NT2/D1 (cell line): ENCODE measurements around the gene CRYBA2.

ENCODE experiments used
- DNase-seq: peaks from one replicate; pipeline ENCODE4 v3.0.0-alpha.2; 2011; ENCODE audit warnings: low read depth, low spot score
- H3K27me3 ChIP-seq: 2 replicates; pipeline ENCODE4 v1.6.0; 2011; ENCODE audit warnings: mild to moderate bottlenecking; ENCODE audit not compliant: insufficient read length, insufficient read depth
- H3K36me3 ChIP-seq: 2 replicates; pipeline ENCODE4 v1.6.1; 2011; ENCODE audit warnings: mild to moderate bottlenecking, low read length, mixed read lengths; ENCODE audit not compliant: insufficient read depth, insufficient read length
- H3K4me1 ChIP-seq: 2 replicates; pipeline ENCODE4 v1.5.1; 2011; ENCODE audit not compliant: insufficient read depth, insufficient read length
- H3K4me3 ChIP-seq: 2 replicates; pipeline ENCODE4 v1.5.1; 2011; ENCODE audit warnings: low read depth; ENCODE audit not compliant: insufficient read length
- H3K9ac ChIP-seq: 2 replicates; pipeline ENCODE4 v1.6.0; 2011; ENCODE audit warnings: low read depth; ENCODE audit not compliant: insufficient read length
- H3K9me3 ChIP-seq: 2 replicates; pipeline ENCODE4 v1.5.1; 2011; ENCODE audit warnings: mild to moderate bottlenecking, low read length; ENCODE audit not compliant: insufficient read depth
- SUZ12 ChIP-seq: IDR thresholded peaks from 2 replicates; pipeline ENCODE4 v1.6.1; 2011; ENCODE audit not compliant: insufficient read length, insufficient read depth; ENCODE audit errors: extremely low read depth
- YY1 ChIP-seq: IDR thresholded peaks from 2 replicates; pipeline ENCODE4 v1.6.1; 2011; ENCODE audit not compliant: insufficient read length, insufficient read depth
- ZNF274 ChIP-seq: IDR thresholded peaks from 2 replicates; pipeline ENCODE4 v1.6.1; 2011; ENCODE audit warnings: mild to moderate bottlenecking, low read depth, low read length

CRYBA2 gene

DNA sequence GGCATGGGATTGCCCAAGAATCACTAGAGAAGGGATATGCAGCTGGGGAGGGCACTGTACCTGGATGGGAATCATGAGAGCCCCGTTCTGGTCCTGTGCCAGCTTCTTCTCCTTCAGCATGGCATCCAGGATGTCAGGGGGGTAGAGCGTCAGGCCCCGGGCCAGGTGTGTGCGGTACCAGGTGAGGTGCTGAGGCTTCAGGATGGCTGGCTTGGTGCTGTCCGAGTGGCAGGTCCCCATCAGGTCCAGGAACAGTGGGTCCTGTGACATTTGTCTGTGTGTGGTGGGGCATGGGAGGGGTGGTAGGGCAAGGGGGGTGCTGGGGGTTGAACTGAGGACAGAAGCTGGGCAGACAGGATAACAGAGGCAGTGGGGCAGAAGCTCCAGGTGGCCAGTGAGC is 34.9 kb upstream of the CRYBA2 start:
- Histone ChIP-seq H3K9me3 (no peaks in the 10 kb centered on the region), H3K4me1 (peaks cover 12% of the 10 kb centered on the region), H3K4me3 (no peak overlapping the region), H3K27me3 (no peaks in the 10 kb centered on the region), H3K9ac (no peak overlapping the region), H3K36me3 (no peaks in the 10 kb centered on the region)
- no peak for TF ChIP-seq ZNF274
- no peak for TF ChIP-seq SUZ12
- no peak for TF ChIP-seq YY1
- no peak for DNase-seq

DNA sequence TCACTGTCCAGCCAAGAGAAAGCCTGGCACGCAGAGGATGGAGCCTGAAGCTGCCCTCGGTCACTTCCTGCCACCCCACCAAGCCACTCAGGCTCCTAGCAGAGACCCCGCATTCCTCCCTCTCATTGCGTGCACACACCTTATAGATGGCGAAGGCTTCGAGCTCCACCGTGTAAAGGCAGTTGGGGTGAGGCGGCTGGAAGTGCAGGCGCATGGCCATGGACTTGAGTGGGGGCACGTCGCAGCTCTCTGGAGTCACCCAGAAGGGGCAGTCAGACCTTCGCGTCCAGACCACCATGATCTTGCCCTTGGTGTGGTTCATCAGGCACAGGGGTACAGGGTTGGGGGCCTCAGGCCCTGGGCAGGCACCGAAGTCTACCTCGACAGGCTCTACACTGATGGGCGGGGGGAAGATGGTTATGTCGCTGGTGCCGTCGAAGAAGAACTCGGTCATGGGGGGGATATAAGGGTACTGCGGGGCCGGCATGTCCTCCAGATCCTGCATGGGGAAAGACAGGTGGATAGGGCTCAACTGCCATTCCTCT is 34.4 kb upstream of the CRYBA2 start:
- Histone ChIP-seq H3K27me3 (no peaks in the 10 kb centered on the region), H3K9ac (no peak overlapping the region), H3K4me3 (no peak overlapping the region), H3K36me3 (no peaks in the 10 kb centered on the region), H3K4me1 (peaks cover 13% of the 10 kb centered on the region), H3K9me3 (no peaks in the 10 kb centered on the region)
- DNase-seq = no peak
- TF ChIP-seq SUZ12 = no peak
- no peak for TF ChIP-seq ZNF274
- TF ChIP-seq YY1 = no peak

DNA sequence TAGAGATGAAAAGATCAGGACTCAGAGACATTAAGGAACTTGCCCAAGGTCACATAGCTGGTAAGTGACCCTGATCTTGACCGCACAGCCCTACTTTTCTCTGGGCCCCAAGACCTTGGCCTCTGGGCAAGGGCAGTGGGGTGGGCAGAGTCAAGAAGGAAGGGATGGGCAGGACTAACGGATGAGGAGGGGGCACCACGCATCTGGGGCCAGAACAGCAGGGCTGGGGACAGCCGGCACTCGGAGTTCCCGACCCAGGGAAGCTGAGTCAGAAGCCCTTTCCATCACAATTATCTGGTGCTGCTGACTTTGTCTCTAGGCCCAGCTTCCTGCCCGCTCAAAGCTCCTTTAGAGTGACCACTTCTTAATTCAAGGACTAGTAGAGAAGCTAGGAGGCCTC is 33.7 kb upstream of the CRYBA2 start:
- TF ChIP-seq SUZ12 = no peak
- no peak for TF ChIP-seq ZNF274
- no peak for TF ChIP-seq YY1
- no peak for DNase-seq
- no peaks in the 10 kb centered on the region for H3K9me3 ChIP-seq
- no peaks in the 10 kb centered on the region for H3K36me3 ChIP-seq
- no peak overlapping the region for H3K4me3 ChIP-seq
- no peak overlapping the region for H3K9ac ChIP-seq
- peaks cover 13% of the 10 kb centered on the region for H3K4me1 ChIP-seq
- no peaks in the 10 kb centered on the region for H3K27me3 ChIP-seq

DNA sequence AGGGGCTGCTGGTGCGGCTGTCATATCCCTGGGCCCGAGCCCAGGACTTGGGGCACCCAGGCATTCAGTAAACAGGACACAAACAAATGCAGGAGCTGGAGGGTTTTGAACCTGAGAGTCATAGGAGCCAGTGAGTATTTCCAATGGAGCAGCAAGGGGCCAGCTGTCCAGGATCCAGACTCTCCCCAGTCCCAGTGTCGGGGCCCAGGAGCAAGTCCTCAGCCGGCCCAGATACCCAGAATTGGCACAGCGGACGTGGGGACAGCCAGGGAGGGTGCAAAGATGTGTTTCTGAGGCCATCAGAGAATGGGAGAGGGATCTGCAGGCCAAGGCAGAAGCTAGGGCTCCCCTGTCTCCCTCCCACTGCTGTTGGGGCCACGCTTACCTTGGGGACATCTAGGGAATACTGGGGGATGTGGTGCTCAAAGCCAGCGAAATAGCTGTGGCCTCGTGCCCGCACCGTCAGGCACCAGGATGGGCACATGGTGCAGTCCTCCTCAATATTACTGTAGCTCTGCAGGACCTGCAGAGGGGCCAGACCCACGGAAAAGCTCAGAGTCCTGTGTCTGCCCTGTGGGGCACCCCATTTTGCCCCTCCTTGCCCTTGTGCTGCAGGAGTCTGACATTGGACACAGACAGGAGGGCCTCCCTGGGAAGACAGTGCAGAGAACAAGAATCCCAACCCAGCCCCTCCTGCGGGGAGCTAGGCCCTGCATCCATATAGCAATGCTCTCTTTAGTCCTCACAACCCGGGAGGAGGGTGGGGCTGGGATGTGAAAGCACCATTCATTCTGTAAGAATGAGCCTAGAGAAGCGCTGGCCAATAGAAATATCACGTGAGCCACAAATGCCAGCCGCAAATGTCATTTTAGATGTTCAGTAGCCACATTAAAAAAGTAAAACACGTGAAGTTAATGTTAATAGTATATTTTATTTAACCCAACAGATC is 32.7 kb upstream of the CRYBA2 start:
- Histone ChIP-seq H3K36me3 (no peaks in the 10 kb centered on the region), H3K9me3 (no peaks in the 10 kb centered on the region), H3K4me1 (peaks cover 13% of the 10 kb centered on the region), H3K27me3 (no peaks in the 10 kb centered on the region), H3K9ac (peak overlapping the region; percentile 7), H3K4me3 (no peak overlapping the region)
- DNase-seq = no peak
- TF ChIP-seq YY1 (no peak), SUZ12 (no peak), ZNF274 (no peak)

DNA sequence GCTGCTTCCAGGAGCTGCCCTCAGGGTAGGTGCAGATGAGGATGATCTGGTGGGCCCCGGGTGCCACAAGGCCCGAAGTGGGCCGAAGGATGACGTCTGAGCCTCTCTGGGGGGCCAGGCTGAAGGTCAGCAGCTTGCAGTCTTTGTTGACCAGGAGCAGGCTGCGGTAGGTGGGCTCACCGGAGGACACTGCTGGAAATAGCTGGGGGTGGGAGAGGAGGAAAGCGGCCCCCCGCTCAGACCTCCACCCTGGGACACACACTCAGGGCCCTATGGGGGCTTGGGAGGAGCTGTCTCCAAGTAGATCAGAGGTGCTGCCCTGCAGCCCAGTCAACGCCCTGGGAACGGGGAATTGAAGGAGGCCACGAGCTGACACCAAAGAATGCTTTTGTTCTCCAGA is 30.8 kb upstream of the CRYBA2 start:
- H3K9me3 ChIP-seq = no peaks in the 10 kb centered on the region
- H3K27me3 ChIP-seq = no peaks in the 10 kb centered on the region
- H3K9ac ChIP-seq = no peak overlapping the region
- H3K4me1 ChIP-seq = peaks cover 12% of the 10 kb centered on the region
- H3K36me3 ChIP-seq = no peaks in the 10 kb centered on the region
- TF ChIP-seq ZNF274 (no peak), SUZ12 (no peak), YY1 (no peak)
- H3K4me3 ChIP-seq = no peak overlapping the region
- no peak for DNase-seq

DNA sequence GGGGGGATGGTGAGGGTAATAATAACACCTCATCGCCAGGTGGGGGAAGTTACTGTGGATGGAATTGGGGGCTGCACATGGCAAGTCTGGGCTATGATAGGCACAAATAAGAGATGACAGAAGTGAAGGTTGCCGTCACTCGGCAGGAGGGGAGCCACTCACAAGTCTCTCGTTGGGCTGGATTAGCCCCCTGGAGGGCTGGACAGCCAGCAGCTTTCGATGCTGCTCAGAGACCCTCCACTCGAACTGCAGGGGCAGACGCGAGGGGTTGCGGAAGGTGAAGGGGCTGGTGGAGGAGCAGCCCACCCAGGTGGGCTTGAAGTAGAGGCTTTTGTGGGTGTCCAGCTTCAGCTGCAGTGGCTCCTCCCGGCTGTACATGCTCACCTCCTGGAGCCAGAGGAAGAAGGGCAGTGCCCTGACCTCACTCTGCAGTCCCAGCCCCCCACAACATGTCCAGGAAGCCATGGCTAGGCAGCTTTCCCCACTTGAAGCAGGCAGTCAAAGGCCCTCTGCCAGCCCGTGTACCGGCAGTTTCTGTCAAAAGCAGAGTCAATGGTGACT is 29.9 kb upstream of the CRYBA2 start:
- Histone ChIP-seq H3K36me3 (no peaks in the 10 kb centered on the region), H3K4me3 (no peak overlapping the region), H3K4me1 (peaks cover 12% of the 10 kb centered on the region), H3K9me3 (no peaks in the 10 kb centered on the region), H3K9ac (no peak overlapping the region), H3K27me3 (no peaks in the 10 kb centered on the region)
- DNase-seq = no peak
- TF ChIP-seq SUZ12 (no peak), ZNF274 (no peak), YY1 (no peak)

DNA sequence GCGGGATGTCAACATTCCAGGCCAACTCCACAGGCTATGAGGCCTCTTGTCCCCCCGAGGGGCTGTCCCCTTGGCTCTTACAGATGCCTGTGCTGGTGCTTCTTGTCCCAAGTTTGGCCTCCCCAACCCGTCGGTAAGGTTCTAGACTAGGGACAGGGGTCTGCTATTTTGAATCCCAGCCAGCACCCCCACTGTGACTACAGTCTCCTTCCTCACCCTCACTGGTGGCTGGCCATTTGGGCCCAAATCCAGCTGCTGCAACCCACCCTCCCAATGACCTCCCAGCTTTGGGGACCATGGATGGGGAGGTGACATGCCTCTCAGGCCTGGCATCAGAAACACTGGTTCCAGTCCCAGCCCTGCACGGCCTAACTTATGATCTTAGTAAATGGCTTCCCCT is 29.4 kb upstream of the CRYBA2 start:
- Histone ChIP-seq H3K4me3 (no peak overlapping the region), H3K4me1 (peaks cover 12% of the 10 kb centered on the region), H3K9me3 (no peaks in the 10 kb centered on the region), H3K27me3 (no peaks in the 10 kb centered on the region), H3K36me3 (no peaks in the 10 kb centered on the region), H3K9ac (no peak overlapping the region)
- TF ChIP-seq ZNF274 (no peak), SUZ12 (no peak), YY1 (no peak)
- no peak for DNase-seq
